DMS79 (cell line): Measurements from ENCODE around the gene CORO2A.

ENCODE experiments used
- DNase-seq: peaks from one replicate; lab custom pipeline; 2025; lab: John Stamatoyannopoulos, UW

The CORO2A gene

GRCh38 chr9:98171176-98171925, 21.1 kb downstream of the CORO2A start:
- DNase-seq, result no peak

- no peak for DNase-seq
These were observed 23.4 kb downstream of the CORO2A start for GRCh38 chr9:98168941-98169488.

GRCh38 chr9:98168153-98168780, 24.2 kb downstream of the CORO2A start:
- no peak for DNase-seq

GRCh38 chr9:98164912-98165311, 27.5 kb downstream of the CORO2A start:
- DNase-seq, result no peak

- DNase-seq, result no peak
These were observed 29.8 kb downstream of the CORO2A start for GRCh38 chr9:98162613-98163012.

GRCh38 chr9:98161851-98162250, 30.6 kb downstream of the CORO2A start:
- no peak for DNase-seq

GRCh38 chr9:98159790-98160189, 32.6 kb downstream of the CORO2A start:
- no peak for DNase-seq

GRCh38 chr9:98159301-98159700, 33.1 kb downstream of the CORO2A start:
- no peak for DNase-seq

GRCh38 chr9:98158071-98158831, 34.2 kb downstream of the CORO2A start:
- no peak for DNase-seq

GRCh38 chr9:98157372-98157771, 35.1 kb downstream of the CORO2A start:
- no peak for DNase-seq

- DNase-seq, result no peak
These were observed 37.8 kb downstream of the CORO2A start for GRCh38 chr9:98154678-98155077.

- DNase-seq, result no peak
These were observed 39.9 kb downstream of the CORO2A start for GRCh38 chr9:98152526-98152925.

GRCh38 chr9:98150721-98151120, 41.7 kb downstream of the CORO2A start:
- DNase-seq, result no peak

GRCh38 chr9:98150164-98150563, 42.3 kb downstream of the CORO2A start:
- no peak for DNase-seq

- no peak for DNase-seq
These were observed 43.0 kb downstream of the CORO2A start for GRCh38 chr9:98149422-98149821.

GRCh38 chr9:98148486-98148885, 44.0 kb downstream of the CORO2A start:
- no peak for DNase-seq

GRCh38 chr9:98147582-98147981, 44.9 kb downstream of the CORO2A start:
- no peak for DNase-seq

GRCh38 chr9:98146101-98146991, 46.1 kb downstream of the CORO2A start:
- DNase-seq, result no peak

GRCh38 chr9:98144631-98145030, 47.8 kb downstream of the CORO2A start:
- DNase-seq, result no peak

GRCh38 chr9:98144076-98144475, 48.4 kb downstream of the CORO2A start:
- DNase-seq, result no peak

GRCh38 chr9:98142925-98143481, 49.4 kb downstream of the CORO2A start:
- DNase-seq, result no peak
